Measurements from ENCODE around the gene TDRD9.

GRCh38 chr14:104086661-104087461, 158.6 kb downstream of the TDRD9 start:
- TF ChIP-seq CTCF (IDR thresholded peaks at IDR 0.05; ENCODE audit: low read length) (no peak), EZH2 (optimal IDR thresholded peaks at IDR 0.05; ENCODE audit: low read depth, low read length) (no peak), EZH2phosphoT487 (IDR thresholded peaks at IDR 0.05; ENCODE audit: low read length) (no peak)

Measured in MM.1S (cell line).